Hepatocyte (in vitro differentiated cells): ENCODE data around the gene PMPCA. TPM values are rescaled to one million over a fixed set of nuclear protein-coding genes. Genes with fewer than 3 reads are reported as not detected.

Source experiments
- DNase-seq: peaks from one replicate; pipeline ENCODE4 v3.0.0-alpha.2; 2016; ENCODE audit warnings: low spot score
- H2AFZ ChIP-seq: fragments of 200-600 bp; sonication (generic); 2 replicates; pipeline ENCODE4 v1.6.0; 2016; ENCODE audit warnings: antibody characterized with exemption, mild to moderate bottlenecking
- H3K27ac ChIP-seq: fragments of 200-600 bp; sonication (generic); 2 replicates; pipeline ENCODE4 v1.5.1; 2016; ENCODE audit warnings: mild to moderate bottlenecking
- H3K27me3 ChIP-seq: fragments of 200-600 bp; sonication (generic); 2 replicates; pipeline ENCODE4 v1.6.1; 2016
- H3K36me3 ChIP-seq: fragments of 200-600 bp; sonication (generic); replicated peaks from 2 replicates; pipeline ENCODE4 v1.5.1; 2016; ENCODE audit warnings: low read depth; ENCODE audit not compliant: insufficient read depth
- H3K4me1 ChIP-seq: fragments of 200-600 bp; sonication (generic); 2 replicates; pipeline ENCODE4 v1.5.1; 2016; ENCODE audit warnings: mild to moderate bottlenecking, moderate library complexity; ENCODE audit not compliant: insufficient read depth
- H3K4me2 ChIP-seq: fragments of 200-600 bp; sonication (generic); 2 replicates; pipeline ENCODE4 v1.6.0; 2016
- H3K4me3 ChIP-seq: fragments of 200-600 bp; sonication (generic); 2 replicates; pipeline ENCODE4 v1.5.1; 2016; ENCODE audit warnings: mild to moderate bottlenecking
- H3K79me2 ChIP-seq: fragments of 200-600 bp; sonication (generic); 2 replicates; pipeline ENCODE4 v1.6.0; 2017; ENCODE audit warnings: mild to moderate bottlenecking
- H3K9me2 ChIP-seq: fragments of 200-600 bp; sonication (generic); replicated peaks from 2 replicates; pipeline ENCODE4 v1.6.0; 2017; ENCODE audit warnings: mild to moderate bottlenecking; ENCODE audit not compliant: insufficient read depth
- H3K9me3 ChIP-seq: fragments of 200-600 bp; sonication (generic); 2 replicates; pipeline ENCODE4 v1.5.1; 2016; ENCODE audit warnings: low read depth, mild to moderate bottlenecking
- H4K20me1 ChIP-seq: fragments of 200-600 bp; sonication (generic); 2 replicates; pipeline ENCODE4 v1.6.0; 2016; ENCODE audit warnings: mild to moderate bottlenecking; ENCODE audit not compliant: insufficient read depth, poor library complexity, severe bottlenecking
- EZH2 ChIP-seq: fragments of 200-600 bp; sonication (generic); IDR thresholded peaks from 2 replicates; pipeline ENCODE4 v1.6.1; 2016; ENCODE audit warnings: antibody characterized with exemption, mild to moderate bottlenecking, borderline replicate concordance
- EZH2phosphoT487 ChIP-seq: fragments of 200-600 bp; sonication (generic); IDR thresholded peaks from one replicate; pipeline ENCODE4 v1.6.1; 2018; ENCODE audit warnings: antibody characterized with exemption, mild to moderate bottlenecking, low read depth, moderate library complexity; ENCODE audit not compliant: unreplicated experiment, severe bottlenecking
- WGBS: methylation state at CpG from one replicate; pipeline ENCODE4 v1.1.6; 2016; ENCODE audit warnings: low lambda C conversion rate; ENCODE audit errors: missing lambda C conversion rate; 5-methylcytosine and 5-hydroxymethylcytosine counted together
- polyA plus RNA-seq: library from polyadenylated mRNA; unstranded; fragments of >200 nt; fragmentation: Nextera tagmentation; extraction: Ambion mirVana; gene quantifications from 2 replicates; pipeline ENCODE4 v1.2.1, GENCODE V29; 2016
- total RNA-seq: library from RNA; depleted of rRNA; stranded (reverse); fragments of >200 nt; gene quantifications from 2 replicates; pipeline ENCODE4 v1.2.3, GENCODE V29; 2014
- TF ChIP-seq, protein P1 (sequence below): fragments of 200-600 bp; sonication (generic); IDR thresholded peaks from 2 replicates; pipeline ENCODE4 v1.5.1; 2016; ENCODE audit warnings: antibody characterized with exemption, mild to moderate bottlenecking; ENCODE audit not compliant: poor library complexity

Gene PMPCA
- total and polyA plus RNA-seq, 2 experiments from 2014 or later, result 45.1 to 85.7 TPM

DNA sequence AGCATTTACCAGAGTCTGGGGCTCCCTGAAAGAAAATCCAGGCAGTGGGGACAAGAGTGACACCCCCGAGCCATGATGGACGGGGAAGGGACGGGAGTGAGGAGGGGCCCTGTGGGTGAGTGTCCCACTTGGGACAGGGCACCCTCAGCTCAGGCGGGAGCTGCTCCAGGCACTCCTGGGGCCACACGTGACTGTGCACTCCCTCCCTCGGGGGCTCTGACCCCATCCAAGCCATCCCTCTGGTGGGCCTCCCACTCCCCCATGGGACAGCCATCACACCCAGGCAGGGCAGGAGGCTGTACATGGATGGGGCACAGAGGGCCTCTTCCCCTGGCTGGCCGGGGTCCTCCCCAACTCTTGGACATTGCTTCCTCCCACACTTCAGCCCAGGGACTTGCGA, 34.0 kb upstream of the PMPCA start:
- Histone ChIP-seq H3K4me1 (peaks cover 16% of the 10 kb centered on the region), H3K79me2 (no peaks in the 10 kb centered on the region), H3K4me3 (no peak overlapping the region), H3K27me3 (no peaks in the 10 kb centered on the region), H4K20me1 (no peaks in the 10 kb centered on the region), H3K9me2 (no peaks in the 10 kb centered on the region), H3K36me3 (no peaks in the 10 kb centered on the region), H3K9me3 (no peaks in the 10 kb centered on the region), H3K4me2 (no peak overlapping the region), H2AFZ (no peak overlapping the region), H3K27ac (no peak overlapping the region)
- 100% methylated on average over 5 of the region's 8 CpGs for WGBS
- DNase-seq, result no peak
- TF ChIP-seq, protein P1, sequence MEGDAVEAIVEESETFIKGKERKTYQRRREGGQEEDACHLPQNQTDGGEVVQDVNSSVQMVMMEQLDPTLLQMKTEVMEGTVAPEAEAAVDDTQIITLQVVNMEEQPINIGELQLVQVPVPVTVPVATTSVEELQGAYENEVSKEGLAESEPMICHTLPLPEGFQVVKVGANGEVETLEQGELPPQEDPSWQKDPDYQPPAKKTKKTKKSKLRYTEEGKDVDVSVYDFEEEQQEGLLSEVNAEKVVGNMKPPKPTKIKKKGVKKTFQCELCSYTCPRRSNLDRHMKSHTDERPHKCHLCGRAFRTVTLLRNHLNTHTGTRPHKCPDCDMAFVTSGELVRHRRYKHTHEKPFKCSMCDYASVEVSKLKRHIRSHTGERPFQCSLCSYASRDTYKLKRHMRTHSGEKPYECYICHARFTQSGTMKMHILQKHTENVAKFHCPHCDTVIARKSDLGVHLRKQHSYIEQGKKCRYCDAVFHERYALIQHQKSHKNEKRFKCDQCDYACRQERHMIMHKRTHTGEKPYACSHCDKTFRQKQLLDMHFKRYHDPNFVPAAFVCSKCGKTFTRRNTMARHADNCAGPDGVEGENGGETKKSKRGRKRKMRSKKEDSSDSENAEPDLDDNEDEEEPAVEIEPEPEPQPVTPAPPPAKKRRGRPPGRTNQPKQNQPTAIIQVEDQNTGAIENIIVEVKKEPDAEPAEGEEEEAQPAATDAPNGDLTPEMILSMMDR, result no peak
- TF ChIP-seq EZH2phosphoT487 (no peak), EZH2 (no peak)

DNA sequence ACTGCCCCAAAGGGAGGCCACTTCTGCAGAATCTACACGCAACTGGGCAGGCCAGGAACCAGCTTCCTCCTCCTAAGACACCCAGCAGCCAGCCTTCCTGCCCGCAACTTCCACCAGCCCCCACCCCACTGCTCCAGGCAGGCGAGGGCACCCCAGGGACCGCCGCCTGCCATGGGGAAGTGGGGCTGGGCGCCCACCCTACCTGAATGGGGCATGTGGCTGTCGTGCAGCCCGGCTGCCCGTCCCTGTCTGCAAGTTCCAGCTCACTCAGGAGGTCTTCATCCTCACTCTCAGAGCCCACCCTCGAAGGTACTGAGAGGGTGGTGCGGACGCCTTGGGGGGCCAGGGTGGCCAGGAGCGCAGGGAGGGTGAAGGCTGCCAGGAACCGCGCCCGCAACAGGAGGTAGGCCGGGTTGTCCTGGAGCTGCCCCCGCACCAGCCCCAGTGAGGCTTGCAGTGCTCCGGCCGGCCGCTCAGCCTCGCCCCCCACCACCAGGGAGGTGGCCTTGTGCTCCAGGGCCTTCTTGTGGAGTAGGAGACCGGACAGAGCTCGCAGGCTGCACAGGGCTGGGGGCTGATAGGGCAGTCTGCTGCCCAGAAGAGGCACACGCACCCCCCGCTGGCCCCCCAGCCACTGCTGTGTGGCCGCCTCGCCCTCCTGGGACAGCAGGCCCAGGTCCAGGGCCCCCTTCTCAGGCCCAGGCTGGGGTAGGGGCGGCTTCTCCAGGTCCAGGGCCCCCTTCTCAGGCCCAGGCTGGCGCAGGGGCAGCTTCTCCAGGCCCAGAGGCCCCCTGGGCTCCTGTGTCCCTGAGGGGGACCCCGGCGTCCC, 32.9 kb upstream of the PMPCA start:
- Histone ChIP-seq H3K79me2 (no peaks in the 10 kb centered on the region), H3K4me1 (peaks cover 11% of the 10 kb centered on the region), H3K9me2 (no peaks in the 10 kb centered on the region), H4K20me1 (no peaks in the 10 kb centered on the region), H3K4me3 (no peak overlapping the region), H2AFZ (no peak overlapping the region), H3K27ac (no peak overlapping the region), H3K36me3 (no peaks in the 10 kb centered on the region), H3K4me2 (no peak overlapping the region), H3K9me3 (no peaks in the 10 kb centered on the region), H3K27me3 (no peaks in the 10 kb centered on the region)
- TF ChIP-seq, protein P1, result no peak
- TF ChIP-seq EZH2phosphoT487 (no peak), EZH2 (no peak)
- WGBS, result 98% methylated on average over 29 of the region's 32 CpGs
- DNase-seq, result no peak

DNA sequence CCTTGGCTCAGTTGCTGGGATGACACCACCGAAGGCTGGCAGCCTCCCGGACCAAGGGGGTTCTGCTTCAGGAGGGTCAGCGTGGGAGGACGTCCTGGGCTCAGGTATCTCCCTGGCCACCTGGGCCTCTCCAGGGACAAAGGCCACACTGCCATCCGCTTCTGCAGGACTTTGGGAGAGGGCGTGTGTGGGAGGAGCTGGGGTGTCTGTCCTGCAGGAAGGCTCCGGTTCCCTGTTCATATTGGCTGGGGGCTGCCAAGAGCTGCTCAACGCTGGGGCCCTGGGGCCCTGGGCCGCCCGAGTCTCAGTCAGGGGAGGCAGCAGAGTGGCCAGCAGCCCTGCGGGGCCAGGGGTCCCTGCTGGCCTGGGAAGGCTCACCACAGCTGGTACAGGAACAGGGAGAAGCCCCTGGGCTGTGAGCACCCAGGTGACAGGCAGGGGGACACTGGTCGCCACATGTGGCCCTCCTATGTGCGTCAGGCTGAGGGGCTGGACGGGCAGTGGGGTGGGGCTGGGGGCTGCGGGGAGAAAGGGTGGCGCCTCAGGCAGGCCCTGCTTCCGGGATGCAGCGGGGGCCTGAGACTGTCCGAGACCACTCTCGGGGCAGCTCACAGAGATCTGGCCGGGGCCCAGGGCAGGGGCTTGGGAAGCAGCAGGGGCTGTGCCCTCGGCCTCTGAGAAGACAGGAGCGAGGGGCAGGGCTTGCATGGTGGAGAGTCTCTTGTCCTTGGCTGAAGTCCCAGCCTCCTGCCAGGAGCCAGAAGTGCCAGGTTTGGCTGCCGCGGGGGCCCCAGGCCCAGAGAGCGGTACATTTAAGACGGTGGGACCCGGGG, 32.1 kb upstream of the PMPCA start:
- DNase-seq, result no peak
- WGBS, result 87% methylated on average over 19 of the region's 28 CpGs
- TF ChIP-seq, protein P1, result no peak
- no peak for TF ChIP-seq EZH2
- TF ChIP-seq EZH2phosphoT487, result no peak
- Histone ChIP-seq H3K79me2 (no peaks in the 10 kb centered on the region), H3K36me3 (no peaks in the 10 kb centered on the region), H3K4me2 (no peak overlapping the region), H2AFZ (no peak overlapping the region), H3K9me2 (no peaks in the 10 kb centered on the region), H3K4me1 (peaks cover 3% of the 10 kb centered on the region), H3K27ac (no peak overlapping the region), H3K4me3 (no peak overlapping the region), H4K20me1 (no peaks in the 10 kb centered on the region), H3K27me3 (no peaks in the 10 kb centered on the region), H3K9me3 (no peaks in the 10 kb centered on the region)
